ENCODE data around the gene XDH. TPM values are rescaled to one million over a fixed set of nuclear protein-coding genes. Genes with fewer than 3 reads are reported as not detected.

The XDH gene
- not detected in 2 replicates for total RNA-seq

DNA sequence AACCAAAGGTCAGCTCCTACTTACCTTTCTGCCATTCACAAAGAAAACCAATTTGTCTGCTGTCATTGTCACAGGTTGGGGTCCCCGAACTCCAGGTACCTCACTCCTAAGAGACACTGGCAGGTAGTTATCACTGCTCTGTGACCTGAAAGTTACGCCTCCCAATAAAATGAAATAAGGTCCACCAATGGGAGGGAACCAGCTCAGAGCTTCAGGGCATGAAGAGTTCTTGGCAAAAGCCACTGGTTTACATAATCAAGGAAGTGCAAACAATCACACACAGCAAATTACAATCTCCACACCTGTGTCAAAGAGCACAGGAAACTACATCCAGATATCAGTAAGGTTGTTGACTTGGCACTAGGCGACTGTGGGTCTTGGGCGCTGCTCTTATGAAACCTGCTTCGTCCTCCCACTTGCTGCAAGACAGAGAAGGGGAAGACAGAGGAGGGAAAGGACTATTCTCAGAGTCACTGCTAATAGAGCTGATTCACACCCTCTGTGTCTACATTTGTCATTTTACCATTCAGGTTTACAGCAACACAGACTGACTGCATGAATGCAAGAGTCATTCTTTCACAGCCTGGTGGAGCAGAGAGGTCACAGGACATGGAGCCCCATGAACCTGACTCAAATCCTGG lies at the start of gene XDH:
Gene XDH, minus strand, starts transcription at position 142 of the 641 bp plus-strand sequence. Its CDS starts 76 bp downstream, at position 66.
- DNase-seq (ENCODE audit: low read depth, low spot score), result no peak

DNA sequence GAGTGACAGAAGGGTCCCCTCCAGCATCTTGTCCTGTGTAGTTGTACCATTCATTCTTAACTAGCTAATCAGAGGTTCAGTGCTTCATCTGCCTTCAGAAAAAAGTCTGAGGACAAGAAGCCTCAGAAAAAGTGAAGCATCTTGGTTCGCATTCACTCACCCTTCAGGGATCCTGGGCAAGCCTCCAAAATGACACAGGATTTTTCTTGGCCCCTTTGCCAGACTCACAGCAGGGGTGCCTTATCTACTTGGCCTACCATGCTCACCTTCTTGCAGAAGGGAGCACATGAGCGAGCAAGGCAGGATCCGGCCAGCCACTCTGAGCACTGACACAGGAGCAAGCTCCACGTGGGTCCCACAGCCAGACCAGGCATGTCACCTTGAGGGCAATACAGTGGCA lies 43.1 kb upstream of the XDH start:
- DNase-seq (ENCODE audit: low read depth, low spot score), result no peak

DNA sequence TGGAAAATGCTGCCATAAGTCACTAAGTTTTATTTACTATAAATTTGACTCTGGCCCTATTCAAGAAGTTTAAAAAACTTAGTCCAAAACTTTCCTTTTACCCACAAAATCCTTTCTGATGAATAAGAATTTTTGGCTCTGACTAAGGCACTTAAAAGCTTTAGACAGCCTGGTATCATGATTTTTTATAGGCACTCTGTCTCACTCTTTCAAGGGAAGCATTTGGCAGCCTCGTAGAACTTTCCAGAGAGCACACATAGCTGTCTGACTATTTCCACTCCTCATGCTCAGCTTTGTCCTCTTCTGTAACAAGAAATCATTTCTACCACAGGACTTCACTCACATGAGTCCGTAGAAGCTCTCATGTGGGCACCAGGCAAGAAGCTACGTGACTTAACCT lies 32.3 kb upstream of the XDH start:
- DNase-seq (ENCODE audit: low read depth, low spot score), result no peak

DNA sequence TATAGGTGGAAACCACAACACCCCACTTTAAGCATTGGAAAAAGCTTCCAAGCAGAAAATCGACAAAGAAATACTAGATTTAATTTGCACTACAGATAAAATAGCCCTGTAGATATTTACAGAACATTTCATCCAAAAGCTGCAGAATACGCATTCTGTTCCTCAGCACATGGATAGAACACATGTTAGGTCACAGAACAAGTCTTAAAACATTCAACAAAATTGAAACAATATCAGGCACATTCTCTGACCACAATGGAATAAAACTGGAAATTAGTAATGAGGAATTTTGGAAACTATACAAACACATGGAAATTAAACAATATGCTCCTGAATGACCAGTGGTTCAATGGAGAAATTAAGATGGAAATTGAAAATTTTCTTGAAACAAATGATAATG lies 27.8 kb upstream of the XDH start:
- no peak for DNase-seq (ENCODE audit: low read depth, low spot score)

DNA sequence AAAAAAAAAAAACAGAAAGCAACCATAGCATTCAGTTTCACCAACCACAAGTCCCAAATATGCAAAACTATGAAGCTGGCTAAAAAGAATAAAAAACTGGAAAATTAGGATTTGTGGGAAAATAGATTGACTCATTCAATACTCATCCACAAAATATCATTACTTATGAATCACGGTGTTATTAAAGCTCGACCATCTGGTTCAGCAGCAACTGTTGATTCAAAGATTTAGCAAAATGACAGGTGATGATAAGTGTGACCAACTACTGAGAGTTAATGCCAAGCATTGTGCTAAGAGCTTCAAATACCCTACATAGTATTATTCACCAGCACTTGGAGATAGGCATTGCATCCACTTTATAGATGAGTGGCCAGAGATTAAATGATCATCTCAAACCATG lies 26.2 kb upstream of the XDH start:
- DNase-seq (ENCODE audit: low read depth, low spot score), result no peak

DNA sequence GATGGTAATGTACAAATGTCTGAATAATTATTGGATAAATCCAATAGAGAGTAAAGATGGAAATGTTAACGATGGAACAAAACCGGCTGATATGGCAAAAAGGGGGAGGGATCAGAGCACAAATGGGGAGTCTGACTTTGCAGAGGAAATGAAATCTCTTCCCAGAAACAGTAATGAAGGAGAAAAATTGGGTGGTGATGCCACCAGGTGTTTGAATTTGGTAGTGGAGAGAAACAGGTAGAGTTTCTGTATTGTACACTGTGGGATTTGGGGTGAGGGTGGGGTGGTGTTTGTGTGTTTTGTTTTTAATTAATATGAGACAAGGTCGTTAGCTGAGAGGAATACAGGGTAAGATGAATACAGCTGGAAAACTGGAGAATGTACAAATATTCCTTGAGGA lies 20.4 kb upstream of the XDH start:
- DNase-seq (ENCODE audit: low read depth, low spot score), result no peak

DNA sequence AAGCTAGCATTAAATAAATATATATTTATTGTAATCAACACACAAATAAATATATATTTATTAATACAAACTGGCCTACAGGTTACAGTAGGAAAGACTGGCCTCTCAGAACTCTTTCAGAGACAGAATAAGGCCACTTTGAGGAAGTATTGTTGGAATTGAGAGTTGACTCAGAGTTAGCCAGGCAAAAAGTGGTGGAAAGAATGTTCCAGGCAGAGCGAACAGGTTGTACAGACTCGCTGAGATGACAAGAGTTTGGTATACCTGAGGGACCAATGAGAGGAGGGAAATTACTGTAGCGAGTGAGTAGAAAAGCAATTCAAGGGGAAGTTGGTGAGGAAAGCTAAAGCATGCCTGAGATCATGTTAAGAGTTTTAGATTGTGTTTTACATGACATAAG lies 19.0 kb upstream of the XDH start:
- DNase-seq (ENCODE audit: low read depth, low spot score), result no peak

DNA sequence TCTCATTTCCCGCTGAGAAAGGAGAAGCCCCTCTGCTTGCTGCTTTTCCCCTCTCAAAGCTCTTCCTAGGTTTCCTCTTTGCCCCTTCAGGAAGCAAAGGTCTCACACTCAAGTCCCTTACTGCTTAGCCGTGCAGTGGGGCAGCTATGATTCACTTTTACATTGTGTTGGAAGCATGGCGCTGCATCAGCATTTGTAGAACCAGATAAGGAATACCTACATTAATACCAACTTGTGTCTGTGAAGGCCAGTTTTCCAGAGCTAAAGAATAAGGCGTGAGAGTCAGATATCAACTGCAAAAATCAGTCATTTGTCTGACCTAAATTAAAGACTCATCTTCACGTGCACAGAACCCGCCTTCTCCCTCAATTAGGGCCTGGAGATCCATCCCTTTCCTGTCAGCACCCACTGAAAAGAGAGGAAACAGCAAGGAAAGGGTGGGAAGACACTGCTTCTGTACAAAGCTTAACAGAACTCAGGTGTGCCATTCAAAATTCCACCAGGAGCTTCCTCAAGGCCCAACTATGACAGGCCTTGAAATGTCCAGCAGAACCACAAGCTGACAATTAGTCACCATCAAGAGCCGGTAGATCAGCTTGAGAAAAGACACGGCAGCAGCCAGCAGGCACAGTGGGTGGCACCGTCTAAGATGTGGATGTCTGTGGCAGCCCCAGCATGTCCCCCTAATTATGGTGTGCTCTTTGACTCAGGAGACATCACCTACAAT lies 16.1 kb upstream of the XDH start:
- DNase-seq (ENCODE audit: low read depth, low spot score), result no peak

DNA sequence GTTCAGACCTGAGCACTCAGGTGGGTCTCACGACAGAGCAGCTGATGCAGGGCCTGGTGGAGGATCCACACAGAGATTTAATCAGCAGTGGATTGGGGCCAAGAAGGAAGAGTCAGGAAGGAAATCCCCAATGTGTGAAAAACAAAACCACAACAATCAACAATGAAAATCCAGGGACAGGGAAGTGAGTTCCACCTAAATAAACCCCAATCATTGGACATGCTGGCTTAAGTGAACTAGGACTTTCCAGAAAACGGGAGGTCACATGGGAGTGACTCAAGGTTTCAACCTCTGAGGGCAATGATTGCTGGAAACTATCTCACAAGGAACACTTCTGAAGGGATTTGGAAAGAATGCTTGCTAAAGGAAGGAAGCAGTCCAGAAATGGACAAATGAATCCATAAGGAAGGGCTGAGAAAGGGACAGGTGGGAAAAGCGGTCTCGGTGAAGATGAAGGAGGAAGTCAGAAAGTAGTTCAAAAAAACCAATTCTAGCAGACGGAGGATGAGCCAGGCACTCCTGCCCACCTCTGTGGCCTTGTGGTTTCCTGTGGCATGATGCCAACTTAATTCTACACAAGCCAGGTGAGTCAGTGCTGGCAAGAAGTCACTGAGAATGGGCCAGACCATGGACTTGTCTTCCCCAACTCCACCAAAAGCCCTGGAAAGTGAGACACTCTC lies 15.4 kb upstream of the XDH start:
- DNase-seq (ENCODE audit: low read depth, low spot score), result no peak

DNA sequence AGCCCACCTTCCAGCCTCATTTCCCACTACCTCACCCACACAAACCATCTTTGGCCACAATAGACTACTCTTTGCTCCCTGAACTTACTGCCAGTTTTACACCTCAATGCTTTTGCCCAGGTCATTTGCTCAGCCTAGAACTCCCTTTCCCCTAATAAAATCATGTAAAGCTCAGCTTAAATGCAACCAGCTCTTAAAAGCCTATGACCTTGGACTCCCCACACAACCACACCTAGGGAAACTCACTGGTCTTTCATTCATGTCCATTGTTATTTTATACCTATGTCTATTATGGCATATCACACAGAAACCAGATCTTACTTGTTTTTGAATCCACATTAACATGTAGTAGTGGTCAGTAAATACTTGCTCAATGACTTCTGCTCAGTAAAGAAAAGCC lies 14.5 kb upstream of the XDH start:
- DNase-seq (ENCODE audit: low read depth, low spot score), result no peak

DNA sequence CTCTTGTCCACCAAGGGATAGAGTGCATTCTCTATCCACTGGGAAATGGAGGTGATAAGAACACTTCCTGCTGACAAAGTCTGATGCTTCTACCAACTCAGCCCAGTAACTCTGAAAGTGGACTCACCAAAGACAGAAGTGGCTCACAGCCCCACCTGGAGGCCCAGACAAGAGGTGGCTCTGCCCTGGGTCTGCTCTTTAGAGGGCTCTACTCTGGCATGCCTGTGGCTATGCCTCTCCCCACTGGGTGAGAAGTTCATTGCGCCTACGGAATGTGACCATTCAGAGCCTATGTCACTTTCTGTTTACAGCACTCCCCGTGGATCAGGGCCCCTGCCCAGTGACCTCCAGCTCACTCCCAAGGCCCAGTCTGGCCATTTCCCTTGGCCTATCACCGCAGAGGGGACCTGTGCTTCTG lies 13.5 kb upstream of the XDH start:
- no peak for DNase-seq (ENCODE audit: low read depth, low spot score)

DNA sequence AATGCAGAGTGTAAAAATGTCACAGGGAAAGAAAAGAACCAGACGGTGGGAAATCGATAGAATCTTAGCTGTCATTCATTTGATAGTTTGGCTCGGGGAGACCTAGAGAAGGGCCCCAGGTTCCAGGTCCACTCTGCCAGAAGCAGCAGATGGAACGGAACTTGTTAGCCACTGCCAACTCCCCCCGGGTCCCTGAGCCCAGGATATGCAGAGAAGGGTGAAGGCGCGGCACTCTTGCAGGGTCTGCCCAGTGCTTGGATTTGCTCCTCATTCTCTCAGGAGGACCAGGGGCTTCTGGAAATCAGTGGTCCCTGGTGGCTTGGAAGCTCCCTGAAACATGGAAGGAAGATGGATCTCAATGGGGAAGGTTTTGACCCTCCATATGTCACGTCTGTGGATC lies 11.6 kb upstream of the XDH start:
- DNase-seq (ENCODE audit: low read depth, low spot score), result no peak

DNA sequence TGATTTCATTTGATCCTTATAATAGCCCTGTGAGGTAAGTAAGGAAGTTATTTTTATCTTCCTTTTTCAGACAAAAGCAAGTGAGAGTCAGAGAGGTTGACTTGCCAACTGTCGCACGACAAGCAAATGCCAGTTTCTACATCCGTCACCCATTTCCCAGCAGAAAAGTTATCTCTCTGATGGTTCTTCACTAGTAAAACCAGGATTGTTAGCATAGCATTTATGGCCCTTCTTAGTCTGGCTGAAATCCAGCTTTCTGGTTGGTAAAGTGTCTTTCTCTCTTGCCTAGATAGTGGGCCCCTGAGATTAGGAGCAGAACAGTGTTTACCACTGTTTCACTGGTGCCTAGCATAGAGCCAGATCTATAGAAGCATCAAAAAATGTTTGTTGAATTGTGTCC lies 7.1 kb upstream of the XDH start:
- no peak for DNase-seq (ENCODE audit: low read depth, low spot score)

DNA sequence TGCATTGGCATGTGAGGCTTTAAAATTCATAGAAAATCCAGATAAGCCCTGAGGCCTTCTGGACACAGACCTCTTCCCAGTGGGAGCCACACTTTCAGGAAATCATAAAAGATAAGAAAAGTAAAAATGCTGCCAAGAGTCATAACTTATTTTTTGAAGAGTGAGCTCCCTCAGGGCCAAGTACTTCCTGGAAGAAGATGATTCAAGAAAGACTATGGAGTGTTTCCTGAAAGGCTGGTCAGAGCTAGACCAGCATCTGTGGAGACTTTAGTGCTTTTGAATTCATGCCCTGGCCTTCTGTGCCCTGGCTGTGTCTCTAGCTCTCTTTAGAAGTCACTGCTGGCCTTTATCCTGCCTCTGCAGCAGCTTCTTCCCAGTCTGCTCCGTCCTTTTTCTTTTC lies 6.4 kb upstream of the XDH start:
- DNase-seq (ENCODE audit: low read depth, low spot score), result no peak

DNA sequence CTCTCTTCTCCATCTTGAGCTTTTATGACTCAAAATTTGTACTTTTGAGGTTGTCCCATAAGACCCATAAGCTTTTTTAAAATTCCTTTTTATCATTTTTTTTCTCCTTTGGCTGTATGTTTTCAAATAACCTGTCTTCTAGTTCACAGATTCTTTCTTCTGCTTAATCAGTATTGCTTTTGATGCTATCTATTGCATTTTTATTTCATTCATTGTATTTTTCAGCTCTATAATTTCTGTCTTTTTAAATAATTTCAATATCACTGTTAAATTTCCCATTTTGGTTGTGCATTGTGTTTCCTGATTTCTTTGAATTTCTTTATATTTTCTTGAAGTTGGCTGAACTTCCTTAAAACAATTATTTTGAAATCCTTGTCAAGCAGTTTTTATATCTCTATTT lies 4.8 kb upstream of the XDH start:
- no peak for DNase-seq (ENCODE audit: low read depth, low spot score)

DNA sequence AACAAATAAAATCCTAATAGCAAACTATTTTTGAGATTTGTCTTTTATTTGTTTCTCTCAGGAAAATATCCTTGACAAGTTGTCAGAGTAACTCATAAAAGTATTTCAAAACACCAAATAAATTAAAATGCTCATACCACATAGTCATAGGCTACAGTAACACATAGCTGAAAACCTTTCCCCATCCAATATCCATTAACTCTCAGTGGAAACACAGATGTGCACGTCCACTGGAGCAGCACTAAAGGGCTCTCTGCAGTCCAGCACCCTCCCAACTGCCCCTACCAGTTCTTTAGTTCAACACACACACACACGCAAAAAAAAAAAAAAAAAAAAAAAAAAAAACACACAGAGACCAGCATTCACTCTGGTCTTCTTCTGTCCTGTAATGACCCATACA lies 879 bp upstream of the XDH start:
- no peak for DNase-seq (ENCODE audit: low read depth, low spot score)

DNA sequence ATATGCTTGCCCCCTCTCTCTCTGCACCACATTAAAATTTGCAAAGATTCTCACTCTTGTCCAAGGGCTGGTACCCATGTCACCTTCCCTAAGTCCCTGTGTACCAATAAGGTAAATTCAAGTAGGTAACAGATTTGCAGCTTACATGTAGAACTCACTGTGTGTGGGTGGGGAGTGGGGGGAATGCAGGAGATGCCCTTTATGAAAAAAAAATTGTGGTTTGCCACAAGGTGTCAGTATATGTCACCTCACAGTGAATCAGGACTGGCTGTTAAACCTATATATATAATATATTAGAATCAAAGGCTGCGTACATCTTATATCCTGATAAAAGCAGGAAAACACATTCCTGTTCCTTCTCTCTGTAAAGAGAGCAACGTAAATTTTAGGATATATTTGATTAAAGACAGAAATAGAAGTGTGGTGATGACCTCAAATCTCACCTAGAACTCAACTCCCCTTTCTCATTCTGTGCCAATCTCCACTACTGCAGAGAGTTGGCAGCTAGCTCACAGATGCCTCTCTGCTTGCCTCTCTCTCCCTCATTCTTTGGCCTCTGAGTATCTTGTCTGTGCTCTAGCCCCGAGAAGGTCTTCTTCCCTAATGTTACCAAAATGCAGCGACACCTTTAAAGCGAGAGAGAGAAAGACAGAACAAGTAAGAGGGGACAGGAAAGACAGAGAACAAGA lies 536 bp downstream of the XDH start:
- no peak for DNase-seq (ENCODE audit: low read depth, low spot score)

DNA sequence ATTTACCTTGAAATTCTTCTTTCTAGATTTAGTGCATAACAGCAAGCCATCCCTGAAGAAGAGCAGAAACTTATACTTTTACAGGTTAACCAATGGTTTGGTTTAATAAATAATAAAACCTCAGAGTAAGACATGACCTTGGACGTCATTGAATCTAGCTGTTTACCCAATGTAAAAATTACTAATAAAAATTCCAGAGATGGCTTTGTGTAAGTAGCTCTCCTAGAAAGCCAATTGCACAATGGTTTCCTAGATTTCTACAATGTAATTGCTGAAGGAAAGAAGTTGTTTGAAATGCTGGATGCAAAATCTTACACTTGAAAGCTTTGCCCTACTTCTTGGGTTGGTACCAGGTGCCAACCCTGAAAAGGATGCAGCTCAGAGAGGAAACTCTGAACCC lies 1.5 kb downstream of the XDH start:
- no peak for DNase-seq (ENCODE audit: low read depth, low spot score)

DNA sequence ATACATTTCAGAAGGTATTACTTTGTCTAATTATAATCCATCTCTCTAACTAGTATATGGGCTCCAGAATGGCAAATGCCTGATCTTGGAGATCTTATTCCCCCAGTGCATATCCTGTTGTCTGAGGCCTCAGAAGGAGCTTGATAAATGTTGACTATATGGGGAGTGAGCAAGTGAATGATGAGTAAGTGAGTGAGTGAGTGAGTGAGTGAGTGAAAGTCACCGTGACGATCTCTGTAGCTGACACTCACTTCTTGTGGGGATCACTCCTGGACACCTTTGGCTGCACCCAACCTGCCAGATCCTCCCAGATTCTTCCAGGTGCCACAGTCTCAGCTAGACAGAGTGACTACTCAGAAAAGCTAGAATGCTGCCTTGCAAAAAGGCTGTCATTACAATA lies 2.8 kb downstream of the XDH start:
- DNase-seq (ENCODE audit: low read depth, low spot score), result no peak

DNA sequence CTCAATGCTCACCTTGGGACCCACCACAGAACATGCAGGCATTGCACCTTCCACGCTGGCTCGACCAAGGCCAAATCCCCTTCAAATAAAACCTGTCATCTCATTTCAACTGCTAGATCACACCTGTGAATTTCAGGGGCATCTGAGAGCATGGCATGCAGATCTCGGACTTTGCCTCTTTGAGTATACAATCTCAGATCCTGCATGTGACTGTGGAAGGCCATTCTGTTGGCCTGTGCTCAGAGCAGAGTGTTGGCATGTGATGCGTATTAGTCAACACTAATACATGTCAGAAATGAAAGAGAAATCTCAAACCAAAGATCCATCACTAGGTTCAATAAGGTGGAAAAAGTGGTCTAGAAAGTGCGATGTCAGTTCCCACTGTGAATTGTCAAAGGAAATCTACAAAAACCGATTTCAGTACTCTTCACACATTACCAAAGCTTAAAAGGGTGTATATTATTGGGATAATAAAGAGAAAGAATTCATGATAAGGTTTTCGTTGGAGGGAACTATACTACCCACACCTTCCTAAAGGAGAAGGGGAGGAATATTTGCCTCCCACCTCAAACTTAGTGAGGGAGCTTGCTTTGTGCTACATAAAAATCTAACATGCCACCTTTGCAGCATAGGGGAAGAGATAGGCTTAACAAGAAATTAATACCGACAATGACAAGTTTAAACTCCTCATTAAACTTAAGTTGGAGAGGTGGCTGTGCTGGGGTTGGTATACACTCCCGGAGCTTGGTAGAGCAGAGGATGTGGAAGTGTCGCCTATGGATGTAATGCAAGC lies 7.8 kb downstream of the XDH start:
- DNase-seq (ENCODE audit: low read depth, low spot score), result no peak

DNA sequence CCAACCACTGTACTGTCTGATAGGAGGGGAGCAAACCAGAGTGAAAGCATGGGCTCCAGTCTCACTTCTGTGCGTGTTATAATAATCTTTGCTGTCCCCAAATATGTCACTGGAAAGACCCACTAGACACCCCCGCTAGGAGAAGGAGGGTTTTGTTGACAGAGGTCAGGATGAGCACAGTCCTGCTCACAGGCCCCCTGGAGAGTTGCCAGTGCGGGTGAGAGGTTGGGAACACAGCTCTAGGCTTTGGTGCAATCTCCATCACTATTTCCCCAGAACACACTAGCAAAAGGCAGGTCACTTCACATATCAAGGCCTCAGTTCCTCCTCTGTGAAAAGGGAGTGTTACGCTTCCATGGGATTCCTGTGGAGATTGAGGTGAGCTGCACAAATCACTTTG lies 9.7 kb downstream of the XDH start:
- no peak for DNase-seq (ENCODE audit: low read depth, low spot score)

DNA sequence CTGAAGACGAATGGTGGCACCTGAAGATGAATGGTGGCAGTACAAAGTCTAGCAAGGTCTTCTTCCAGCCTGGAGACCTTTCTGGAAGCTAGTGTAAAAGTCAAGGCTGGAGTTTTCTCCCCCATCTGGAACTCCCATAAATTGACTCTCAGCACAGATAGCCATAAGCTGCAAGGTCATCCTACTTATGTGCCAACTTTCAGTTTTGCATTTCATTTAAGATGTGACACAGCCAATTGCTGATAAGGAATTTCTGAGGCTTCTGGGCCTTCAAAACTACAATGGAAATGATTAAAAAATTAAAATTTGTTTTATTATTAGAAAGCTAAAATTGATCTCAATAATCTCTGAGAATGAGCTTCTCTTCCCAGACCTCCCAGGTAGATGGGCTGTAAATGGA lies 10.2 kb downstream of the XDH start:
- no peak for DNase-seq (ENCODE audit: low read depth, low spot score)
